ENCODE results near the gene KCNMA1.
A peak's percentile ranks its signal among the peaks of the same experiment; 100 is the strongest.

Gene KCNMA1

GRCh38 chr10:77240041-77240652 is 397.5 kb downstream of the KCNMA1 start:
- DNase-seq (ENCODE audit: low read depth), result peak; percentile 86
- no peak for TF ChIP-seq CTCF (IDR thresholded peaks at IDR 0.05; ENCODE audit: control insufficient read depth, extremely low read depth, insufficient read depth)
- H3K4me3 ChIP-seq (ENCODE audit: low read depth, low read length), result no peak overlapping the region

GRCh38 chr10:77237120-77237519 is 400.5 kb downstream of the KCNMA1 start:
- DNase-seq (ENCODE audit: low read depth), result no peak
- TF ChIP-seq CTCF (IDR thresholded peaks at IDR 0.05; ENCODE audit: control insufficient read depth, extremely low read depth, insufficient read depth), result no peak
- no peak overlapping the region for H3K4me3 ChIP-seq (ENCODE audit: low read depth, low read length)

GRCh38 chr10:77236700-77237099 is 400.9 kb downstream of the KCNMA1 start:
- TF ChIP-seq CTCF (IDR thresholded peaks at IDR 0.05; ENCODE audit: control insufficient read depth, extremely low read depth, insufficient read depth), result no peak
- no peak overlapping the region for H3K4me3 ChIP-seq (ENCODE audit: low read depth, low read length)
- DNase-seq (ENCODE audit: low read depth), result no peak

- no peak for DNase-seq (ENCODE audit: low read depth)
- H3K4me3 ChIP-seq (ENCODE audit: low read depth, low read length), result no peak overlapping the region
- TF ChIP-seq CTCF (IDR thresholded peaks at IDR 0.05; ENCODE audit: control insufficient read depth, extremely low read depth, insufficient read depth), result no peak
Measured at GRCh38 chr10:77236029-77236428, 401.6 kb downstream of the KCNMA1 start.

GRCh38 chr10:77234599-77234998 is 403.0 kb downstream of the KCNMA1 start:
- H3K4me3 ChIP-seq (ENCODE audit: low read depth, low read length), result no peak overlapping the region
- no peak for DNase-seq (ENCODE audit: low read depth)
- TF ChIP-seq CTCF (IDR thresholded peaks at IDR 0.05; ENCODE audit: control insufficient read depth, extremely low read depth, insufficient read depth), result no peak

- no peak overlapping the region for H3K4me3 ChIP-seq (ENCODE audit: low read depth, low read length)
- no peak for DNase-seq (ENCODE audit: low read depth)
- no peak for TF ChIP-seq CTCF (IDR thresholded peaks at IDR 0.05; ENCODE audit: control insufficient read depth, extremely low read depth, insufficient read depth)
Measured at GRCh38 chr10:77233466-77233865, 404.1 kb downstream of the KCNMA1 start.

Data from LNCaP clone FGC (cell line).